GM21529 (cell line): ENCODE measurements around the gene SH3RF3.
"Not testable (repeated sequence)": the region's sequence is repeated elsewhere in the genome, so short reads cannot be mapped to it uniquely, and the experiment has no call there.

Source experiments
- ATAC-seq: cut with Tn5 transposase; IDR thresholded peaks from one replicate; pipeline ENCODE4 v1.9.1; 2021; ENCODE audit not compliant: unreplicated experiment

SH3RF3 gene

GRCh38 chr2:109155553-109156451 lies 26.8 kb downstream of the SH3RF3 start:
- no peak for ATAC-seq

- no peak for ATAC-seq
Measured at GRCh38 chr2:109157563-109158105, 28.6 kb downstream of the SH3RF3 start.

GRCh38 chr2:109158237-109158636 lies 29.2 kb downstream of the SH3RF3 start:
- ATAC-seq: no peak

GRCh38 chr2:109159096-109159495 lies 30.1 kb downstream of the SH3RF3 start:
- no peak for ATAC-seq

- no peak for ATAC-seq
Measured at GRCh38 chr2:109160714-109161440, 31.9 kb downstream of the SH3RF3 start.

- ATAC-seq: not testable (repeated sequence)
Measured at GRCh38 chr2:109162367-109162766, 33.4 kb downstream of the SH3RF3 start.

GRCh38 chr2:109162999-109163398 lies 34.0 kb downstream of the SH3RF3 start:
- no peak for ATAC-seq

- no peak for ATAC-seq
Measured at GRCh38 chr2:109164311-109164710, 35.3 kb downstream of the SH3RF3 start.

- ATAC-seq: no peak
Measured at GRCh38 chr2:109164739-109165221, 35.8 kb downstream of the SH3RF3 start.

GRCh38 chr2:109166811-109167210 lies 37.8 kb downstream of the SH3RF3 start:
- ATAC-seq: no peak

- no peak for ATAC-seq
Measured at GRCh38 chr2:109168086-109168485, 39.1 kb downstream of the SH3RF3 start.

- ATAC-seq: no peak
Measured at GRCh38 chr2:109168716-109169115, 39.7 kb downstream of the SH3RF3 start.

GRCh38 chr2:109170645-109171044 lies 41.6 kb downstream of the SH3RF3 start:
- no peak for ATAC-seq

GRCh38 chr2:109171444-109172334 lies 42.7 kb downstream of the SH3RF3 start:
- no peak for ATAC-seq

- no peak for ATAC-seq
Measured at GRCh38 chr2:109172556-109173105, 43.6 kb downstream of the SH3RF3 start.

GRCh38 chr2:109173311-109174171 lies 44.5 kb downstream of the SH3RF3 start:
- no peak for ATAC-seq

GRCh38 chr2:109174214-109174613 lies 45.2 kb downstream of the SH3RF3 start:
- no peak for ATAC-seq

GRCh38 chr2:109174626-109175349 lies 45.8 kb downstream of the SH3RF3 start:
- no peak for ATAC-seq

- ATAC-seq: no peak
Measured at GRCh38 chr2:109175350-109175678, 46.3 kb downstream of the SH3RF3 start.
